PC-3 (cell line): ENCODE results near the gene HHIPL1.

Source experiments
- EZH2 ChIP-seq: fragments of 300-600 bp; sonication (generic); IDR thresholded peaks from one replicate; pipeline ENCODE4 v1.6.1; 2017; ENCODE audit warnings: antibody characterized with exemption, mild to moderate bottlenecking, low read length; ENCODE audit not compliant: unreplicated experiment
- EZH2phosphoT487 ChIP-seq: fragments of 300-600 bp; sonication (generic); IDR thresholded peaks from 2 replicates; pipeline ENCODE4 v1.6.1; 2018; ENCODE audit warnings: mild to moderate bottlenecking, antibody characterized with exemption, low read length, borderline replicate concordance
- TF ChIP-seq, protein P1 (sequence below): fragments of 300-600 bp; sonication (generic); conservative IDR thresholded peaks from 2 replicates; pipeline ENCODE4 v1.5.1; 2017; ENCODE audit warnings: antibody characterized with exemption, low read depth, mild to moderate bottlenecking, low read length

- TF ChIP-seq, protein P1, sequence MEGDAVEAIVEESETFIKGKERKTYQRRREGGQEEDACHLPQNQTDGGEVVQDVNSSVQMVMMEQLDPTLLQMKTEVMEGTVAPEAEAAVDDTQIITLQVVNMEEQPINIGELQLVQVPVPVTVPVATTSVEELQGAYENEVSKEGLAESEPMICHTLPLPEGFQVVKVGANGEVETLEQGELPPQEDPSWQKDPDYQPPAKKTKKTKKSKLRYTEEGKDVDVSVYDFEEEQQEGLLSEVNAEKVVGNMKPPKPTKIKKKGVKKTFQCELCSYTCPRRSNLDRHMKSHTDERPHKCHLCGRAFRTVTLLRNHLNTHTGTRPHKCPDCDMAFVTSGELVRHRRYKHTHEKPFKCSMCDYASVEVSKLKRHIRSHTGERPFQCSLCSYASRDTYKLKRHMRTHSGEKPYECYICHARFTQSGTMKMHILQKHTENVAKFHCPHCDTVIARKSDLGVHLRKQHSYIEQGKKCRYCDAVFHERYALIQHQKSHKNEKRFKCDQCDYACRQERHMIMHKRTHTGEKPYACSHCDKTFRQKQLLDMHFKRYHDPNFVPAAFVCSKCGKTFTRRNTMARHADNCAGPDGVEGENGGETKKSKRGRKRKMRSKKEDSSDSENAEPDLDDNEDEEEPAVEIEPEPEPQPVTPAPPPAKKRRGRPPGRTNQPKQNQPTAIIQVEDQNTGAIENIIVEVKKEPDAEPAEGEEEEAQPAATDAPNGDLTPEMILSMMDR: no peak
- TF ChIP-seq EZH2 (no peak), EZH2phosphoT487 (no peak)
Measured at GRCh38 chr14:99655521-99655920, 10.6 kb downstream of the HHIPL1 start.
